SK-N-SH treated with all-trans-retinoic acid at 6 μM for 48 hours (cell line): ENCODE data around the gene TMIGD3.

Source experiments
- CSDC2 ChIP-seq: fragments of 250-450 bp; sonication (Bioruptor Pico); IDR thresholded peaks from 2 replicates; pipeline ENCODE4 v1.5.0; 2020; ENCODE audit warnings: mild to moderate bottlenecking, moderate library complexity
- CSRNP3 ChIP-seq: fragments of 250-450 bp; sonication (Bioruptor Pico); IDR thresholded peaks from 2 replicates; pipeline ENCODE4 v1.5.1; 2021; ENCODE audit warnings: mild to moderate bottlenecking, moderate library complexity
- PATZ1 ChIP-seq: fragments of 250-450 bp; sonication (Bioruptor Pico); IDR thresholded peaks from 2 replicates; pipeline ENCODE4 v1.8.0; 2020; ENCODE audit warnings: mild to moderate bottlenecking, moderate library complexity, borderline replicate concordance
- POU6F1 ChIP-seq: fragments of 250-450 bp; sonication (Bioruptor Pico); IDR thresholded peaks from 2 replicates; pipeline ENCODE4 v1.8.0; 2021; ENCODE audit warnings: low read depth, mild to moderate bottlenecking, moderate library complexity, borderline replicate concordance
- RARB ChIP-seq: fragments of 250-450 bp; sonication (Bioruptor Pico); IDR thresholded peaks from 2 replicates; pipeline ENCODE4 v1.8.0; 2021; ENCODE audit warnings: mild to moderate bottlenecking, moderate library complexity
- TCF4 ChIP-seq: fragments of 250-450 bp; sonication (Bioruptor Pico); IDR thresholded peaks from 2 replicates; pipeline ENCODE4 v1.8.0; 2021; ENCODE audit warnings: mild to moderate bottlenecking, moderate library complexity, borderline replicate concordance
- TOX ChIP-seq: fragments of 250-450 bp; sonication (Bioruptor Pico); IDR thresholded peaks from 2 replicates; pipeline ENCODE4 v1.8.0; 2021; ENCODE audit warnings: mild to moderate bottlenecking, moderate library complexity, borderline replicate concordance
- ZNF70 ChIP-seq: fragments of 450-650 bp; formaldehyde crosslinking; IDR thresholded peaks from 2 replicates; pipeline ENCODE4 v1.5.0; 2020; ENCODE audit warnings: mild to moderate bottlenecking, moderate library complexity

GRCh38 chr1:111552587-111552986, 49.2 kb upstream of the TMIGD3 start:
- TF ChIP-seq TOX (CRISPR knock-in tag): no peak
- no peak for TF ChIP-seq PATZ1 (CRISPR knock-in tag)
- no peak for TF ChIP-seq CSRNP3 (CRISPR knock-in tag)
- no peak for TF ChIP-seq POU6F1 (CRISPR knock-in tag)
- no peak for TF ChIP-seq CSDC2 (CRISPR knock-in tag)
- TF ChIP-seq RARB (CRISPR knock-in tag): no peak
- TF ChIP-seq ZNF70 (CRISPR knock-in tag): no peak
- TF ChIP-seq TCF4 (CRISPR knock-in tag): no peak
